GM21576 (cell line): ENCODE results near the gene PJVK.
"Not testable (repeated sequence)": the region's sequence is repeated elsewhere in the genome, so short reads cannot be mapped to it uniquely, and the experiment has no call there.

Source experiments
- ATAC-seq: cut with Tn5 transposase; IDR thresholded peaks from one replicate; pipeline ENCODE4 v1.9.1; 2021; ENCODE audit warnings: mild to moderate bottlenecking, moderate library complexity; ENCODE audit not compliant: unreplicated experiment

Gene PJVK

GRCh38 chr2:178450774-178451525, at the start of gene PJVK, which contains the start of gene PRKRA:
Gene PJVK, plus strand, starts transcription at chr2:178451378. Its CDS starts 2,032 bp downstream, at chr2:178453410.
Gene PRKRA, minus strand, starts transcription at chr2:178451175. Its CDS starts 145 bp downstream, at chr2:178451030.
- peak; percentile 80 for ATAC-seq

GRCh38 chr2:178401994-178402437, 49.2 kb upstream of the PJVK start:
- no peak for ATAC-seq

- peak; percentile 36 for ATAC-seq
These were observed 47.4 kb upstream of the PJVK start for GRCh38 chr2:178403671-178404306.

- ATAC-seq = peak; percentile 99
These were observed 46.8 kb upstream of the PJVK start for GRCh38 chr2:178404368-178404767.

GRCh38 chr2:178409261-178409660, 41.9 kb upstream of the PJVK start:
- ATAC-seq = no peak

- no peak for ATAC-seq
These were observed 39.1 kb upstream of the PJVK start for GRCh38 chr2:178412047-178412446.

GRCh38 chr2:178412453-178412852, 38.7 kb upstream of the PJVK start:
- not testable (repeated sequence) for ATAC-seq

GRCh38 chr2:178413472-178414265, 37.5 kb upstream of the PJVK start:
- ATAC-seq = peak; percentile 68

- peak; percentile 86 for ATAC-seq
These were observed 36.6 kb upstream of the PJVK start for GRCh38 chr2:178414266-178415247.

GRCh38 chr2:178415979-178416378, 35.2 kb upstream of the PJVK start:
- ATAC-seq = no peak

GRCh38 chr2:178417916-178418315, 33.3 kb upstream of the PJVK start:
- no peak for ATAC-seq

- ATAC-seq = no peak
These were observed 32.8 kb upstream of the PJVK start for GRCh38 chr2:178418426-178418825.

- no peak for ATAC-seq
These were observed 32.1 kb upstream of the PJVK start for GRCh38 chr2:178419123-178419522.

GRCh38 chr2:178420463-178420999, 30.6 kb upstream of the PJVK start:
- no peak for ATAC-seq

GRCh38 chr2:178422097-178422496, 29.1 kb upstream of the PJVK start:
- ATAC-seq = no peak

GRCh38 chr2:178423746-178424145, 27.4 kb upstream of the PJVK start:
- ATAC-seq = not testable (repeated sequence)

GRCh38 chr2:178425255-178425827, 25.8 kb upstream of the PJVK start:
- ATAC-seq = no peak

GRCh38 chr2:178426388-178426787, 24.8 kb upstream of the PJVK start:
- ATAC-seq = no peak

- no peak for ATAC-seq
These were observed 23.7 kb upstream of the PJVK start for GRCh38 chr2:178427458-178427857.

- ATAC-seq = no peak
These were observed 22.8 kb upstream of the PJVK start for GRCh38 chr2:178428396-178428806.
